Endothelial cell of umbilical vein (primary cell): ENCODE data around the gene UIMC1. TPM values are rescaled to one million over a fixed set of nuclear protein-coding genes. Genes with fewer than 3 reads are reported as not detected.

ENCODE experiments used
- BruUV-seq: library from RNA; stranded (reverse); fragments of 400-500 nt; replicated peaks from 2 replicates; lab custom pipeline; 2021; lab: Mats Ljungman, UMichigan
- CTCF ChIA-PET: fragments of 300-600, 350-600 bp; sonication (Branson Sonifier 250); formaldehyde crosslinking; loops from one replicate; lab custom pipeline; 2021; ENCODE audit warnings: antibody characterized with exemption, inconsistent platforms; lab: Charles Lee
- POLR2A ChIA-PET: fragments of 300-600, 350-600 bp; sonication (Branson Sonifier 250); formaldehyde crosslinking; loops from one replicate; lab custom pipeline; 2021; ENCODE audit warnings: antibody characterized with exemption, inconsistent platforms; lab: Charles Lee
- DNase-seq: peaks from one replicate; pipeline ENCODE4 v3.0.0-alpha.2; 2011; ENCODE audit warnings: low read depth, low spot score
- FAIRE-seq: peaks from 2 replicates; lab custom pipeline; 2011; peaks lifted over from hg19 to GRCh38; lab: Jason Lieb, UNC
- H2AFZ ChIP-seq: 2 replicates; pipeline ENCODE4 v1.6.0; 2012; ENCODE audit warnings: low read depth, low read length, control low read depth, inconsistent platforms
- H3K27ac ChIP-seq: 2 replicates; pipeline ENCODE4 v1.5.1; 2011; ENCODE audit warnings: low read depth, mild to moderate bottlenecking, control low read depth, low read length, moderate library complexity; ENCODE audit not compliant: insufficient read depth
- H3K27me3 ChIP-seq, 2 experiments: 2 replicates each; pipeline versions ENCODE4 v1.6.0 to v1.6.1; 2011; ENCODE audit warnings: low read length in 2 of 2, mixed read lengths in 1 of 2; ENCODE audit not compliant: control insufficient read depth in 2 of 2, insufficient read depth in 2 of 2
- H3K36me3 ChIP-seq, 2 experiments: 2 replicates in 1 of 2; 3 replicates in 1 of 2; pipeline ENCODE4 v1.5.1; 2011; ENCODE audit warnings: low read length in 2 of 2, mild to moderate bottlenecking in 1 of 2, moderate library complexity in 1 of 2; ENCODE audit not compliant: control insufficient read depth in 2 of 2, insufficient read depth in 2 of 2; ENCODE audit errors: extremely low read depth in 1 of 2
- H3K4me1 ChIP-seq: 3 replicates; pipeline ENCODE4 v1.5.1; 2011; ENCODE audit warnings: mild to moderate bottlenecking, low read length; ENCODE audit not compliant: control insufficient read depth, insufficient read depth; ENCODE audit errors: extremely low read depth
- H3K4me2 ChIP-seq: 2 replicates; pipeline ENCODE4 v1.6.1; 2011; ENCODE audit warnings: low read length, control low read depth, mixed read lengths; ENCODE audit not compliant: insufficient read depth
- H3K4me3 ChIP-seq, 3 experiments: fragments of 200-600 bp in 1 of 3; sonication (generic), shearing (Covaris generic) in 1 of 3; replicated peaks in 1 of 3; 2 replicates each; pipeline ENCODE4 v1.5.1; 2011 to 2016; ENCODE audit warnings: control low read depth in 3 of 3, low read length in 3 of 3, mild to moderate bottlenecking in 2 of 3, inconsistent platforms in 1 of 3, low read depth in 1 of 3, moderate library complexity in 1 of 3; ENCODE audit not compliant: insufficient read depth in 1 of 3
- H3K79me2 ChIP-seq: 2 replicates; pipeline ENCODE4 v1.6.0; 2012; ENCODE audit warnings: low read length, inconsistent platforms; ENCODE audit not compliant: control insufficient read depth, insufficient read depth
- H3K9ac ChIP-seq: replicated peaks from 2 replicates; pipeline ENCODE3; 2011; ENCODE audit warnings: low read length, control low read depth; ENCODE audit not compliant: insufficient read depth; ENCODE audit errors: extremely low read depth
- H3K9me1 ChIP-seq: replicated peaks from 3 replicates; pipeline ENCODE4 v1.6.0; 2011; ENCODE audit warnings: mild to moderate bottlenecking, low read length; ENCODE audit not compliant: control insufficient read depth, insufficient read depth; ENCODE audit errors: extremely low read depth
- H3K9me3 ChIP-seq: replicated peaks from 2 replicates; pipeline ENCODE4 v1.5.1; 2012; ENCODE audit warnings: low read length, inconsistent platforms; ENCODE audit not compliant: control insufficient read depth, insufficient read depth
- H4K20me1 ChIP-seq: replicated peaks from 2 replicates; pipeline ENCODE3; 2011; ENCODE audit warnings: mild to moderate bottlenecking, low read length; ENCODE audit not compliant: control insufficient read depth, insufficient read depth; ENCODE audit errors: extremely low read depth
- CTCF ChIP-seq, 2 donors: IDR thresholded peaks; 1 replicate in 1 of 2; 2 replicates in 1 of 2; pipeline ENCODE4 v1.5.1; 2011; ENCODE audit warnings: low read length in 2 of 2, mild to moderate bottlenecking in 2 of 2, moderate library complexity in 2 of 2, control low read depth in 1 of 2, inconsistent platforms in 1 of 2, low read depth in 1 of 2; ENCODE audit not compliant: insufficient read depth in 1 of 2; ENCODE audit errors: extremely low read depth in 1 of 2
- EZH2 ChIP-seq: IDR thresholded peaks from 2 replicates; pipeline ENCODE4 v1.6.1; 2012; ENCODE audit warnings: borderline replicate concordance, low read depth, mild to moderate bottlenecking, moderate library complexity, low read length, inconsistent platforms; ENCODE audit not compliant: severe bottlenecking
- FOS ChIP-seq: IDR thresholded peaks from 2 replicates; pipeline ENCODE4 v1.6.1; 2011; ENCODE audit warnings: mild to moderate bottlenecking, low read length, moderate library complexity, borderline replicate concordance; ENCODE audit not compliant: insufficient read depth
- GATA2 ChIP-seq: IDR thresholded peaks from 2 replicates; pipeline ENCODE4 v1.7.0; 2011; ENCODE audit warnings: low read depth, mild to moderate bottlenecking, moderate library complexity, mixed read lengths, low read length; ENCODE audit not compliant: insufficient read length, insufficient read depth
- JUN ChIP-seq: IDR thresholded peaks from 2 replicates; pipeline ENCODE4 v1.6.1; 2011; ENCODE audit warnings: borderline replicate concordance, low read depth; ENCODE audit not compliant: insufficient read length, insufficient read depth
- MAX ChIP-seq: IDR thresholded peaks from 2 replicates; pipeline ENCODE4 v1.6.1; 2011; ENCODE audit not compliant: insufficient read depth, insufficient read length
- MYC ChIP-seq: IDR thresholded peaks from one replicate; pipeline ENCODE4 v1.6.1; 2011; ENCODE audit warnings: mild to moderate bottlenecking, low read depth, low read length
- POLR2A ChIP-seq: IDR thresholded peaks from 2 replicates; pipeline ENCODE4 v1.6.1; 2012; ENCODE audit warnings: low read depth, mild to moderate bottlenecking, control low read depth, low read length
- POLR2AphosphoS5 ChIP-seq: IDR thresholded peaks from 2 replicates; pipeline ENCODE4 v1.6.1; 2012; ENCODE audit warnings: low read depth, mild to moderate bottlenecking, control low read depth, low read length, moderate library complexity; ENCODE audit not compliant: insufficient read depth
- dilution Hi-C: fragments of 300-500 bp; cut with MboI; formaldehyde crosslinking; loops from one replicate; pipeline ENCODE4 v1.15.0; 2019; ENCODE audit warnings: low sequenced_read_pairs; ENCODE audit not compliant: extremely low pct_ligation_motif_present
- intact Hi-C: fragments of 100-400 bp; cut with micrococcal nuclease; formaldehyde crosslinking; loops from one replicate; pipeline ENCODE4 v1.10.0; 2022
- polyA plus RNA-seq, 4 experiments: library from polyadenylated mRNA; depleted of rRNA in 3 of 4; stranded (reverse) in 3 of 4; unstranded in 1 of 4; fragments of >200 nt; gene quantifications; 2 replicates each; pipeline versions ENCODE4 v1.2.1 to v1.2.3, GENCODE V29; 2011 to 2012; ENCODE audit warnings: missing spikeins in 1 of 4
- total RNA-seq: library from RNA; stranded (reverse); gene quantifications from 2 replicates; pipeline ENCODE4 v1.2.3, GENCODE V29; 2021

The UIMC1 gene
- total and polyA plus RNA-seq, 2 donors (not counting 3 experiments of a cell fraction or from before 2014, with no cell fraction given) = 17.2 to 60.1 TPM

GRCh38 chr5:176921714-176922113, 84.9 kb downstream of the UIMC1 start:
- Histone ChIP-seq H3K4me2 (no peak overlapping the region), H3K4me3 (no peak overlapping the region), H3K27me3 (no peaks in the 10 kb centered on the region), H3K36me3 (no peaks in the 10 kb centered on the region), H3K9me1 (no peaks in the 10 kb centered on the region), H2AFZ (no peak overlapping the region), H3K9ac (no peak overlapping the region), H3K4me1 (no peaks in the 10 kb centered on the region), H3K79me2 (no peaks in the 10 kb centered on the region), H4K20me1 (no peaks in the 10 kb centered on the region), H3K9me3 (no peaks in the 10 kb centered on the region), H3K27ac (no peak overlapping the region)
- BruUV-seq = no TSS peak
- TF ChIP-seq CTCF (IDR thresholded peaks at IDR 0.05; ENCODE audit: extremely low read depth in 1 of 2, insufficient read depth in 1 of 2, low read depth in 1 of 2, low read length in 2 of 2) = no peak
- POLR2A ChIA-PET = no interaction called here
- no peak for FAIRE-seq
- intact Hi-C loops = no loop called here
- dilution Hi-C loops = no loop called here
- CTCF ChIA-PET = no interaction called here
- DNase-seq = no peak

GRCh38 chr5:176918613-176919012, 88.0 kb downstream of the UIMC1 start:
- no peak overlapping the region for H3K4me3 ChIP-seq
- no peak overlapping the region for H2AFZ ChIP-seq
- no peaks in the 10 kb centered on the region for H4K20me1 ChIP-seq
- dilution Hi-C loops (no loop called here), intact Hi-C loops (no loop called here)
- no peaks in the 10 kb centered on the region for H3K9me1 ChIP-seq
- no TSS peak for BruUV-seq
- no peak overlapping the region for H3K4me2 ChIP-seq
- DNase-seq (no peak), FAIRE-seq (no peak)
- no peaks in the 10 kb centered on the region for H3K4me1 ChIP-seq
- CTCF ChIA-PET = no interaction called here
- no peak overlapping the region for H3K9ac ChIP-seq
- POLR2A ChIA-PET = no interaction called here
- H3K27me3 ChIP-seq = no peaks in the 10 kb centered on the region
- no peaks in the 10 kb centered on the region for H3K9me3 ChIP-seq
- H3K27ac ChIP-seq = no peak overlapping the region
- TF ChIP-seq JUN = no peak
- TF ChIP-seq CTCF (IDR thresholded peaks at IDR 0.05; ENCODE audit: extremely low read depth in 1 of 2, insufficient read depth in 1 of 2, low read depth in 1 of 2, low read length in 2 of 2) = no peak
- TF ChIP-seq MAX = no peak
- no peak for TF ChIP-seq GATA2
- TF ChIP-seq POLR2AphosphoS5 = no peak
- no peak for TF ChIP-seq EZH2
- no peak for TF ChIP-seq MYC
- TF ChIP-seq FOS = no peak
- no peak for TF ChIP-seq POLR2A
- H3K79me2 ChIP-seq = peaks cover 2% of the 10 kb centered on the region
- peaks cover 0 to 2% of the 10 kb centered on the region in 2 experiments for H3K36me3 ChIP-seq
